A204.1 (cell line): ENCODE measurements around the gene CCDC87.
"Not testable (repeated sequence)": the region's sequence is repeated elsewhere in the genome, so short reads cannot be mapped to it uniquely, and the experiment has no call there.

Source experiments
- FAIRE-seq: peaks from 2 replicates; lab custom pipeline; 2012; peaks lifted over from hg19 to GRCh38; lab: Jason Lieb, UNC

Gene CCDC87

GRCh38 chr11:66592457-66593302 is at the start of gene CCDC87, which contains the start of gene CCS:
CCDC87 (minus strand) TSS chr11:66593063; CDS start chr11:66593015, 48 bp downstream.
CCS (plus strand) TSS chr11:66593185; CDS start chr11:66593262, 77 bp downstream.
- no peak for FAIRE-seq

GRCh38 chr11:66641834-66642233 is 49.0 kb upstream of the CCDC87 start:
- no peak for FAIRE-seq

- FAIRE-seq, result not testable (repeated sequence)
These were observed 47.0 kb upstream of the CCDC87 start for GRCh38 chr11:66639814-66640340.

- no peak for FAIRE-seq
These were observed 46.4 kb upstream of the CCDC87 start for GRCh38 chr11:66639066-66639813.

GRCh38 chr11:66638177-66639065 is 45.6 kb upstream of the CCDC87 start, which contains the start of gene RBM4:
RBM4 (plus strand) TSS chr11:66638703; CDS start chr11:66639712, 1,009 bp downstream.
- peak; percentile 96 for FAIRE-seq

GRCh38 chr11:66637557-66638176 is 44.8 kb upstream of the CCDC87 start:
- no peak for FAIRE-seq

- no peak for FAIRE-seq
These were observed 43.5 kb upstream of the CCDC87 start for GRCh38 chr11:66636411-66636810.

- FAIRE-seq, result no peak
These were observed 40.1 kb upstream of the CCDC87 start for GRCh38 chr11:66632952-66633351.

- FAIRE-seq, result no peak
These were observed 39.0 kb upstream of the CCDC87 start for GRCh38 chr11:66631883-66632282.

- FAIRE-seq, result no peak
These were observed 36.5 kb upstream of the CCDC87 start for GRCh38 chr11:66629356-66629755.

- no peak for FAIRE-seq
These were observed 35.3 kb upstream of the CCDC87 start for GRCh38 chr11:66628061-66628603.

- no peak for FAIRE-seq
These were observed 34.1 kb upstream of the CCDC87 start for GRCh38 chr11:66626926-66627325.

GRCh38 chr11:66626382-66626781 is 33.5 kb upstream of the CCDC87 start:
- FAIRE-seq, result no peak

GRCh38 chr11:66625752-66626149 is 32.9 kb upstream of the CCDC87 start:
- FAIRE-seq, result no peak

GRCh38 chr11:66625041-66625751 is 32.3 kb upstream of the CCDC87 start:
- FAIRE-seq, result no peak

GRCh38 chr11:66624450-66624849 is 31.6 kb upstream of the CCDC87 start:
- FAIRE-seq, result no peak

- FAIRE-seq, result no peak
These were observed 26.3 kb upstream of the CCDC87 start for GRCh38 chr11:66619080-66619554.

- FAIRE-seq, result no peak
These were observed 24.4 kb upstream of the CCDC87 start for GRCh38 chr11:66617155-66617834.

- FAIRE-seq, result peak; percentile 92
These were observed 23.7 kb upstream of the CCDC87 start, which contains the start of gene RBM14 for GRCh38 chr11:66616379-66617154. RBM14 (plus strand) TSS chr11:66616630; CDS start chr11:66616721, 91 bp downstream.
